Stimulated activated CD4-positive, alpha-beta T cell treated with anti-CD3 and anti-CD28 coated beads, Interleukin-12 subunit alpha, Interleukin-12 subunit beta, amount 100 ng/mL, for 48 hours (primary cell): ENCODE data around the gene PRKCI.
"Not testable (repeated sequence)": the region's sequence is repeated elsewhere in the genome, so short reads cannot be mapped to it uniquely, and the experiment has no call there.

Experiments
- DNase-seq, 3 donors: peaks; one replicate each; pipeline ENCODE4 v3.0.0-alpha.2; 2020; ENCODE audit warnings: low read depth in 2 of 3, low spot score in 1 of 3

Gene PRKCI

DNA sequence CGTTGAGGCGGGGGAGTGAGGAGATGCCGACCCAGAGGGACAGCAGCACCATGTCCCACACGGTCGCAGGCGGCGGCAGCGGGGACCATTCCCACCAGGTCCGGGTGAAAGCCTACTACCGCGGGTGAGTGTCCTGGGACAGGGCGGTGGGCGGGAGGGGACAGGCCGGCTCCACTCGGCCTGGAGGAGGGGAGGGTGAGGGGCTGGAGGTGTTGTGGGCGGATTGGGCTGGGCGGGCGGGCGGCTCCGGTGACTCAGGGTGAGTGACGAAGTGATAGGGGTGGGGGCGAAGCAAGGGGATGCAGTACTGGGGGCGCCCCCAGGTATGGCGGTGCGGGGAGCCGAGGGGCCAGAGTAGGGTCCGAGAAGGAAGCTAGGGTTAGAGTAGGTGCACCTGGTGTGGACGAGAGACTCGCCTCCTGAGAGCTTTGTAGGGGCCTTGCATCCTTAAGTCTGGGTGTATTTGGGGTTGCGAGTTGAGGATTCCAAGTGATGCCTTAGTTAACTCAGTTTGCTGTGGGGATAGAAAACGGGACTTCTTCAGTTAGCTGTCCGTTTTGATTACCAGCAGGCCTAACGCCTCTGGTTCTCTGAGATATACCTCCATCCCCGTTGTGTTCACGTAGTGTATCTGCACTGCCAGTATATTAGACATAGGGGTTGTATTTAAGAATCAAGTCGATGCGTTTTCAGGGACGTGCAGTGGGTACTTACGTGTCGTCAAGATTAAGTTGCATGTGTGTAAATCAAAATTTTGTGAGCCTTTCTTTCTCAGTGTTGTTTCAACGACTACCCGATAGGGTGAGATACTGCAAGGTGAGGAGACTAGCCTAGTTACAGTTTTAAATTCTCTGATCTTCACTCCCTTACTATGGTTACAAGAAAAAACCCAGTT is 670 bp downstream of the PRKCI start:
- DNase-seq: peak in 2 of 3 donors; percentile 18 to 24

DNA sequence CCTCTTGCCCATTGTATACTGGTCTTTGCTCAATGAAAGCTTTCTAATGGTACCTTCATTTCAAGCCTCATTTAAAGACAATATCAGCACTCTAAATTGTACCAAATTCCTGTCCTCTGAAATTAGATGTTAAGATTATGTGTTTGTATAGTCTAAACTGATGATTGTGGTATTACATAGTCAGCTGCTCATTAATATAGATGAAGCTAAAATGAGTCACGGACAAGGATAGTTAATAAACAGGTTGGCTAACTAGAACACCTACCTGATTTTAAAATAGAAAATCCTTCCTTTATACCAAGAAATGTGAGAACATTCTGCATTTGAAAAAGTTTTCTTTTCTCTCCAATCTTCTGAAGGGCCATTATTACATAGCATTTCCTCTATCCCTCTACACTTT is 2.9 kb downstream of the PRKCI start:
- no peak for DNase-seq

DNA sequence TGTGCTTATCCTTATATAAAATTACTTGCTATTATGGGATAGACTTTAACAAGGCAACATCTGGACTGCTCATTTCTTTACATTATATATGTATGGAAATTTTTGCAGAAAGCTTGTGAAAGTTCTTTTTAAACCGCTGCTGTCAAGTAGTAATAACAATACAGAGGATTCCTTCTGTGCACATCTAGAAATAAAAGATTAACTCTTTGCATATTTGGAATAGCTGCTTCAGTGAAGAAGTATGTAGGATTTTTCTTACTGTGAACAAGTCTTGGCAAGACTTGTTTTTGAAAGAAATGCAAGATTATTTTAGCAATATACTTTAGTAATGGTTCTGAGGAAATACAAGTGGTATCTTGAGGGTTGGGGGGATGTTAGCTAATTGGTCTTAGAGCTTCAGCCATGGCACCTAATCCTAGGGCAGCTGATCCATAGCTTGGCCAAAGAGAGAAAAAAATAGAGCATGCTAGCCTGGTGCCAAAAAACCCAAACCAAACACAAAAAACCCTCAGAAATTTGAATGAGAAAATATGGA is 4.3 kb downstream of the PRKCI start:
- DNase-seq: no peak

DNA sequence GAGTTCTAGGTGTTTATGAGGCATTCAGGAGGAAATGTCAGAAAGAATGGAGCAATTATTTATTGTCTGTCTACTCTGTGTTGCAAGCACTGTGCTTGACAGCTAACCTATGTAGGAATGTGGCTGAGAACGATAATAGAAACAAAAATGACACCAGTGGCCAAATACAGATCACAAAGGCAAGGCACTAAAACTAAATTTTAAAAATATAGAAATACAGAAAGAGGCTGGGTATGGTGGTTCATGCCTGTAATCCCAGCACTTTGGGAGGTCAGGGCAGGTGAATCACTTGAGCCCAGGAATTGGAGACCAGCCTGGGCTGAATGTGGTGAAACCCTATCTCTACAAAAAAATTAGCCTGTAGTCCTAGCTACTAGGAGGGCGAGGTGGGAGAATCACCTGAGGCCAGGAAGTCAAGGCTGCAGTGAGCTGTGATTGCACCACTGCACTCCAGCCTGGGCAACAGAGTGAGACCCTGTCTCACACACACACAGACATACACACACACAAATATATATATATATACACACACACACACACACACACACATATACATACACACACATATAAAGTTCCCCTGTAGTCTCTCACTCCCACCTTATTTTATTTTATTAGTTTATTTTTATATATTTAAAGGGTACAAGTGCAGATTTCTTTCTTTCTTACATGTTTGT is 6.0 kb downstream of the PRKCI start:
- DNase-seq: no peak

DNA sequence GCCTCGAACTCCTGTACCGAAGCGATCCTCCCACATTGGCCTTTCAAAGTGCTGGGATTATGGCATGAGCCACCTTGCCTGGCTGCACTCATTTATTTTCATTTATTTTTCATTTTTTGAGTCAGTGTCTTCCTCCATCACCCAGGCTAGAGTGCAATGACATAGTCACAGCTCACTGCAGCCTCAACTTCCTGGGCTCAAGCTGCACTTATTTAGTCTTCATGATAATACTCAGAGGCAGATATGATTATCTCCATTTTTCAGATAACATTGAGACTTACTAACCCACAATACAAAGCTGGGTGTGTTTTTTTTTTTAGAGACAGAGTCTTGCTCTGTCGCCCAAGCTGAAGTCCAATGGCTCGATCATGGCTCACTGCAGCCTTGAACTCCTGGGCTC is 10.0 kb downstream of the PRKCI start:
- DNase-seq: no peak

DNA sequence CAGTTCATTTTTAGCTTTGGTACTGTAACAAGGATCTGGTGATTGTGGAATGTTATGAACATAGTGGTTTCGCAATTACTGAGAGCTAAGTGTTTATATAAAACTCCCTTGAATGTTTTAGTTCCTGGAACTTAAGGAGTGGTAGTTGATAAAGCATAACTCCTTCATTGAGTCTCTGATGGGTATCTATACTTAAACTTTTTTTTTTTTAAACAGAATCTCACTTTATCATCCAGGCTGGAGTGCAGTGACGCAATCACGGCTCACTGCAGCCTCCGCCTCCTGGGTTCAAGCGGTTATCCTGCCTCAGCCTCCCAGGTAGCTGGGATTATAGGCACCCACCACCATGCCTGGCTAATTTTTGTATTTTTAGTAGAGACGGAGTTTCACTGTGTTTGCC is 11.3 kb downstream of the PRKCI start:
- DNase-seq: no peak

DNA sequence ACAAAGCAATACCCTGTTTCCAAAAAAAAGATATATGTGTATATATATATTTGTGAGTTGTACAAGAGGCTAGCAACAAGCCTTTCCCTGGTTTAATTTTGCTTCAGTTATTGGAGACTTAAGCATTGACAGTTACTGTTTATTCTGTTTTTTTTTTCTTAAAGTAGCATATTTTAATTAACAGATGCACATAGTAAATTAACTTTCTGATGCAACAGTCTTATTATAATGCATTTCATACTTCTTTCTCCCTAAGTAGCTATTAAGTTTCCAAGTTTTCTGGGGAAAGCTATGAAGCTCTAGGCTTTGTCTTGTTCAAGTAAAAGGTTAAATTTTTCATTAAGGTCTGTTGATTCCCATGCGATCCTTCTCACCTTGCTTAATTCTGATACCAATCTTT is 17.9 kb downstream of the PRKCI start:
- no peak for DNase-seq

DNA sequence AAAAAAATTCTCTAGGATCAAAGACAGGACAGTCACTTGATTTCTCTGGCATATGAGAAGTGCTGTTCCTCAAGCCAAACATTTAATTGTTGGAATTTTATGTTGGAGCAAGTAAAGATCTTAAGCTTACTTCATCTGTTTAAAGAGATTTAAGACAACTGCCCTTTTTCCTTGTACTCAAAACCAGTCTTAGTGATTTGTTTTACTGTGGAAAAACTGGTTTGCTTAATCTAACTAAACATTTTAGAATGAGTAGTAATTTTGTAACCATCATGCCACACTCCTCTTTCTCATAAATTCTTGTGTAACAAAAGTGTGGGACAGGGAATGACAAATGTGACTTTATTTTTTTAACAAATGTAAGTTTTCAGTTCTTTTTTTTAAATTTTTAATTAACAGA is 18.4 kb downstream of the PRKCI start:
- DNase-seq: no peak

DNA sequence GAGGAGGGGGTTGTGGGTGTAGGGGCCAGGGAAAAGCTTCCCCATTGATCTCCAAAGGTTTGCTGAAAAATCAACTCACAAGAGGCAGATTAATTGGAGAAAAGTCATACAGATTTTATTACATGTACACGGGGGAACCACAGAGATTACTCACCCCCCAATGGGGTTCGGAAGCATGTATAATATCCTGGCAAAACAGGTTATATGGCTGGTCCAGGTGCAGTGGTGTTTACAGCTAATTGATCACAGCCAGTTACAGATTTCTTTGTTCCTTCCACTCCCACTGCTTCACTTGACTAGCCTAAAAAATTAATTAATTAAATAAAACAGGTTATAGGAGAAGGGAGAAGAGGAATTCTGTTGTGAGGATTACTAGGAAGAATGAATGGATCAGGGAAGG is 22.4 kb downstream of the PRKCI start:
- DNase-seq: no peak

DNA sequence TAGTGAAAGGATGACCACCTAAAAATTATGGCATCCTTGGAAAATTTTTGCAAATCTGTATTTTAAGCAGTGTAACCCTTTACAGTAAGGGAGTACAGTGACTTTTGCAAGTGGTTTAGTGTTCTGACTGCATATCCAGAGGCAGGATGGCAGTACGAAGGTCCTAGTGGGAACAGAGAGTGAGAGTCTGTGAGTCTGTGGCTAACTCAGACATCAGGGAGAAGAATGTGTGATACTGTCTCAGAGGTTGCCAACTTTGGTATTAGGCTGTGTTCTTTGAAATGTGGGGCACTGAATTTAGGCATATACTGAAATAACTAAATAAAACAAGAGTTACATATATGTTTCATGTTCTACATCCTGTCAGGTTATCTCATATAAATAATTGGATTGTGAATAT is 25.7 kb downstream of the PRKCI start:
- DNase-seq: no peak

DNA sequence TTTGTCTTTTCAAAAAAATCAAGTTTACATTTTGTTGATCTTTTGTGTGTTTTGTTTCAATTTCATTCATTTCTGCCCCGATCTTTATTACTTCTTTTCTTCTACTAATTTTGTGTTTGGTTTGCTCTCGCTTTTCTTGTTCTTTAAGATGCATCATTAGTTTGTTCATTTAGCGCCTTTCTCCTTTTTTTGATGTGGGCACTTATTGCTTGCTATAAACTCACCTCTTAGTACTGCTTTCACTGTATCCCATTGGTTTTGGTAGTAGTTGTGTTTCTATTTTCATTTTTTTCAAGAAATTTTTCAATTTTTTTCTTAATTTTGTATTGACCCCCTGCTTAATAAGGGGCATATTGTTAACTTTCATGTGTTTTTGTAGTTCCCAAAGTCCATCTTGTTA is 34.4 kb downstream of the PRKCI start:
- DNase-seq: no peak

DNA sequence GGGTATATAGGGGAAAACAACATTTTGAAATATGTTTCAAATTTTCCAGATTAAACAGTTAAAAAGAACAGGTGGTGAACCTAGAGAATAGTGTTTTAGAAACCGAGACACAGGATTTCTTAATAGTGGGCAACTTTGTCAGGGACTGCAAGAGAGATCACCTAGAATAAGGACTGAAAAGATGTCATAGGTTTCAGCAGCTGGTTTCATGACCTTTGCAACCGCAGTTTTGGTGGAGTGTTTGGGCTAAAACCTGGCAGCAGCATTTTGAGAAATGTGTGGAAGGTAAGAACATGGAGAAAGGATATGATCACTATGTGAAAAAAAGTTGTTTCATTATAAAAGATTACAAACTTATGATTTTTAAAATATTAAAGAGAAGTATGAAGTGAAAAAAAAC is 34.9 kb downstream of the PRKCI start:
- peak in 1 of 3 donors; percentile 33 for DNase-seq

DNA sequence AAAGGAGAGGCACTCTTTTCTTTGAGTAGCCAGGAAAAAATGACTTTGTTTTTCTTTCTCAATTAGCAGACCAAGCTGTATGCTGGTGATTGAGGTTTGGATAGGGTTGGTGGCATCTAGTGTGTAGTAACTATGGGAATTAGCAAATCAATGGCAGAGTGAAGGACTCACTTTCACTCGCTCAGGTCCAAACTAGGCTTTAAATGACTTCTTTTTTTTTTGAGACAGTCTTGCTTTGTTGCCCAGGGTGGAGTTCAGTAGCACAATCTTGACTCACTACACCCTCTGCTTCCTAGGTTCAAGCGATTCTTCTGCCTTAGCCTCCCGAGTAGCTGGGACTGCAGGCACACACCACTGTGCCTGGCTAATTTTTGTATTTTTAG is 35.9 kb downstream of the PRKCI start:
- DNase-seq: no peak

DNA sequence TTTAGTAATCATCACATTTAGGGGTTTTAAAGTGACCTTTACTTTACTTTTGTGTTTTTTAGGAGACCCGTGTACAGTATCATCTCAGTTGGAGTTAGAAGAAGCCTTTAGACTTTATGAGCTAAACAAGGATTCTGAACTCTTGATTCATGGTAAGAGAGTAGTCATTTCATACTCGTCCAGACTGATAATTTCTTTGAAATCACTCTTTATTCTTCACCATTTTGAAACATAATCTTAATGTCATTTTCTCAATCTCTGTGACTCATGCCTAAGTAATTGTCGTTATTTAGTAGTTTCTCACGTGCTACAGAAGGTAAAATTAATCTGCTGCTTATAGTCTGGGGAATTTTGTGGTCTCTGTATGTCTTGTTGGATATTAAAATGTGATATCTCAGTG is 37.7 kb downstream of the PRKCI start:
- no peak for DNase-seq

DNA sequence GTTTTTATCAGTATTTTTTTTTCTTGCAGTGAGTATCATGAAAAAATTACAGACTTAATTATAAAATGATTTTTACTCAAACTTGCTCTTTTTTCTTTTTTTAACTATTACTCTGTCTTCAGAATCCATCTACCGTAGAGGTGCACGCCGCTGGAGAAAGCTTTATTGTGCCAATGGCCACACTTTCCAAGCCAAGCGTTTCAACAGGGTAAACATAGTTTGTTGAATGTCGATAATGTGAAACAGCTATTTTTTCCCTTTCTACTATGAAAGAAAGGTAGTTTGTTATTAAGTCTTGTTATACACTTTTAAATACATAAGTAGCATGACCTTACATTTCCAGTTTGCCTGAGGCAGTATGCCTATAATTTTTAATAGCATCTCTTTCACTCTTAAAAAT is 45.6 kb downstream of the PRKCI start:
- DNase-seq: no peak

DNA sequence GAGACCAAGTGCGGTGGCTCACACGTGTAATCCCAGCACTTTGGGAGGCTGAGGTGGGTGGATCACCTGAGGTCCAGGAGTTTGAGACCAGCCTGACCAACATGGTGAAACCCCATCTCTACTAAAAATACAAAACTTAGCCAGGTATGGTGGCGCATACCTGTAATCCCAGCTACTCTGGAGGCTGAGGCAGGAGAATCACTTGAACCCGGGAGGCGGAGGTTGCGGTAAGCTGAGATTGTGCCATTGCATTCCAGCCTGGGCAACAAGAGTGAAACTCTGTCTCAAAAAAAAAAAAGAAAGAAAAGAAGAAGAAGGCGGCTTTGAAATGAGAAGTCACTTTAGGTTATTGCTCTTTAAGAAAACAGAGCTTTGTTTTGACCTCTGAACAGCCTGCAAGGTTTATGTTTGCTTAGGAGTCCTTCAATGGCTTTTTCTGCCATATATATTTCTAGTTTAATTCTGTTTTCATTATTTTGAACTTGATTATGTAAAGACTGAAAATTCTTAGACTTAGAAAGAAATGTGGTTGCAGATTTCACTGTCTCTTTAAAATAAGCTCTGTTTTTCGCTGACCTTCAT is 47.5 kb downstream of the PRKCI start:
- DNase-seq: not testable (repeated sequence)

DNA sequence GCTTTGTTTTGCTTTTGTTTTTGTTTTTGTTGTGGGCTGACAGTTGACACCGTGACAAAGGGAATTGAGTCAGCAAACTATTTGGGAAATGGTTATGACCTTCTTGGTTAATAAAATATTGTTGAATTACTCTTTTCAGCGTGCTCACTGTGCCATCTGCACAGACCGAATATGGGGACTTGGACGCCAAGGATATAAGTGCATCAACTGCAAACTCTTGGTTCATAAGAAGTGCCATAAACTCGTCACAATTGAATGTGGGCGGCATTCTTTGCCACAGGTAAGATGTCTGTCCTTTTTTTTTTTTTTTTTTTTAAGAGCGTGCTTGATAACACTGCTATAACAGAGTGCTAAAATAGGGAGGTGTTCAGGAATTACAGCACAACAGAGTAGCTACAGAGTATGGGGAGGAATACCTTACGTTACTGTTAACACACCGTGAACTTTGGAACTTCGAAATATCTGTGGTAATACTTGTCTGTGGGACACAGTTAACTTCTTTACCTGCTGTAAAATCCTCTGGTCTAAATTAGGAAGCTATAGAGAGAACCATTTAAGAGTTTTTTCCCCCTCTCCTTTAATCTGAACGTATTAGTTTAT is 48.2 kb downstream of the PRKCI start:
- no peak for DNase-seq

DNA sequence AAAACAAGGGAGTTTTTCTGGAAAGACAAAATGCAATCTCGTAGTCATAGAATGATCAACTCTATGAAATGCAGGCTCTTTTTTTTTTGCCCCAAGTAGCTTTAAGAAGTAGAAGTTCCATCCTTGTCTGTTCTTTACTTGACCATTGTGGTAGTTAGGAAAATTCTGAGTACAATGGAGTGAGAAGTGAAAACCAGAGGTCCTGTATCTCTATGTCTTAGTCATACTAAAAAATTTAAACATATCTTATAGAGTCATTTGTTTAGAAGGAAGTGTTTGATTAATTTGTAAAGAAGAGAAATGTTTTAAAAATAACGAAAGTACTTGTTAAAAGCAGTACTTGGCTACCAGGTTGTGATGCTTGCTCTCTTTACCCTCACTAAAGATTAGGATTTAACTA is 52.4 kb downstream of the PRKCI start:
- no peak for DNase-seq

DNA sequence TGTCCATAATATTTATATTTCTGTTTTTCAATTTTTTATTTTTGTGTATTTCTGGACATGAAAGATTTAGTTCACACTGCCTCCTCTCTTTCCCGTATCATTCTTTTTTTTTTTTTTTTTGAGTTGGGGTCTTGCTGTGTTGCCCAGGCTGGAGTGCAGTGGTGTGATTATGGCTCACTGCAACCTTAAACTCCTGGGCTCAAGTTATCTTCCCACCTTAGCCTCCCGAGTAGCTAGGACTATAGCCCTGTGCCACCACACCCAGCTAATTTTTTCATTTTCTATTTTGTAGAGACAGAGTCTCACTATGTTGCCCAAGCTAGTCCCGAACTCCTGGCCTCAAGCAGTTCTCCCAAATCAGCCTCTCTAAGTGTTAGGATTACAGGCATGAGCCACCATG is 53.6 kb downstream of the PRKCI start:
- no peak for DNase-seq

DNA sequence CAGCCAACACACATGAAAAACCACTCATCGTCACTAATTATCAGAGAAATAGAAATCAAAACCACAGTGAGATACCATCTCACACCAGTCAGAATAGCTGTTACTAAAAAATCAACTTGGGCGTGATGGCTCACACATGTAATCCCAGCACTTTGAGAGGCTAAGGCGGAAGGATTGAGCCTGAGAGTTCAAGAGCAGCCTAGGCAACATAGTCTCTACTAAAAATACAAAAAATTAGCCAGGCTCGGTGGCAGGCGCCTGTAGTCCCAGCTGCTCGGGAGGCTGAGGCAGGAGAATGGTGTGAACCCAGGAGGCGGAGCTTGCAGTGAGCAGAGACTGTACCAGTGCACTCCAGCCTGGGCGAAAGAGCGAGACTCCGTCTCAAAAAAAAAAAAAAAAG is 55.1 kb downstream of the PRKCI start:
- DNase-seq: not testable (repeated sequence)

DNA sequence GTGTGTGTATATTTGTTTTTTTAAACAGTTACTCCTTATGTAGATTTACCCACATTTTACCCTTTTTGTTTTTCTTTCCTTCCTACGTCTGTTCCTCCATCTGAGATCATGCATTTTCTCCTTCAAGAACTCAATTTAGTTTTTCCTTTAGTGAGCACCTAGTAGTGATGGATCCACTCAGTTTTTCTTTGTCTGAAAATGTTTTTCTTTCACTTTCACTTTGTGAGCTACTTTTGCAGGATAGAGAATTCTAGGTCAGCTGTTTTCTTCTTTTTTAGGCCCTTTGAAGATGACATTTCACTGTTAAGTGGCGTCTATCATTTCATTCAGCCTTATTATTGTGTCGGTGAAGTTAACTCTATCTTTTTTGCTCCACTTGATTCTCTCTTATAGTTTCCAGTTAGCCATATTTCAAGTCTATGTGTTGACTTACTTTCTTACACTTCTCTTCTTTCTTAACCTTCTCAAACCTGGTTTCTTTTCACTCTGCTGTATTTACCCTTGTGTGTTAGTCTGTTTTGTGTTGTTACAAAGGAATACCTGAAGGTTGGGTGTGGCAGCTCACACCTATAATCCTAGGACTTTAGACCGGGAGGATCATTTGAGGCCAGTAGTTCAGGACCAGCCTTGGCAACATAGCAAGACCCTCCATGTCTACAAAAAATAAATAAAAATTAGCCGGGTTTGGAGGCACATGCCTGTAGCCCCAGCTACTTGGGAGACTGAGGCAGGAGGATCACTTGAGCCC is 55.8 kb downstream of the PRKCI start:
- DNase-seq: no peak
